Uterus (tissue), 4 donors: ENCODE results near the gene ALS2CL. TPM values are rescaled to one million over a fixed set of nuclear protein-coding genes. Genes with fewer than 3 reads are reported as not detected.

Experiments used
- DNase-seq, 2 donors: peaks; one replicate each; pipeline ENCODE4 v3.0.0-alpha.2; 2019 to 2020
- H3K27ac ChIP-seq, 2 donors: fragments of 200-600 bp; sonication (generic); 1 replicate in 1 of 2; 2 replicates in 1 of 2; pipeline ENCODE4 v1.5.1; 2016 to 2018
- H3K27me3 ChIP-seq, 2 donors: fragments of 200-600 bp; sonication (generic); one replicate each; pipeline ENCODE4 v1.5.1; 2018 to 2019; ENCODE audit warnings: control low read depth in 1 of 2
- H3K36me3 ChIP-seq, 2 donors: fragments of 200-600 bp; sonication (generic); one replicate each; pipeline ENCODE4 v1.5.1; 2019; ENCODE audit warnings: control low read depth in 1 of 2
- H3K4me1 ChIP-seq, 2 donors: fragments of 200-600 bp; sonication (generic); one replicate each; pipeline ENCODE4 v1.5.1; 2018 to 2019; ENCODE audit warnings: control low read depth in 1 of 2
- H3K4me3 ChIP-seq, 2 donors: fragments of 200-600 bp; sonication (generic); 1 replicate in 1 of 2; 2 replicates in 1 of 2; pipeline ENCODE4 v1.5.1; 2018 to 2019; ENCODE audit warnings: mild to moderate bottlenecking in 1 of 2
- H3K9me3 ChIP-seq, 2 donors: fragments of 200-600 bp; sonication (generic); one replicate each; pipeline ENCODE4 v1.5.1; 2019; ENCODE audit warnings: control low read depth in 1 of 2
- POLR2A ChIP-seq, 2 donors: fragments of 450-650 bp; IDR thresholded peaks; one replicate each; pipeline ENCODE4 v1.6.1; 2016; ENCODE audit warnings: antibody characterized with exemption in 2 of 2, mild to moderate bottlenecking in 1 of 2, moderate library complexity in 1 of 2
- intact Hi-C: fragments of 100-400 bp; cut with DNase I; formaldehyde crosslinking; loops from one replicate; pipeline ENCODE4 v1.15.1; 2023; ENCODE audit warnings: low total_unique reads
- small RNA-seq: library from RNA; depleted of rRNA; stranded (forward); fragments of <200 nt; gene quantifications from one replicate; pipeline ENCODE3, GENCODE V24; 2016
- total RNA-seq, 4 donors: library from RNA; depleted of rRNA in 3 of 4; stranded (reverse); fragments of >200 nt in 3 of 4; gene quantifications; one replicate each; pipeline versions ENCODE4 v1.1.0 to v1.2.4, GENCODE V29; 2014 to 2023
- TF ChIP-seq, protein P1 (sequence below), 4 experiments: fragments of 200-600 bp in 2 of 4; fragments of 450-650 bp in 2 of 4; sonication (generic) in 2 of 4; IDR thresholded peaks; one replicate each; pipeline ENCODE4 v1.5.1; 2016 to 2019; ENCODE audit warnings: antibody characterized with exemption in 4 of 4, mild to moderate bottlenecking in 2 of 4, moderate library complexity in 1 of 4
- donor health status: DM: yes; HTN: yes; CAD: no.

Gene ALS2CL
- total RNA-seq, 4 donors from 2014 or later = 15.7 to 75.3 (median 31.5) TPM

DNA sequence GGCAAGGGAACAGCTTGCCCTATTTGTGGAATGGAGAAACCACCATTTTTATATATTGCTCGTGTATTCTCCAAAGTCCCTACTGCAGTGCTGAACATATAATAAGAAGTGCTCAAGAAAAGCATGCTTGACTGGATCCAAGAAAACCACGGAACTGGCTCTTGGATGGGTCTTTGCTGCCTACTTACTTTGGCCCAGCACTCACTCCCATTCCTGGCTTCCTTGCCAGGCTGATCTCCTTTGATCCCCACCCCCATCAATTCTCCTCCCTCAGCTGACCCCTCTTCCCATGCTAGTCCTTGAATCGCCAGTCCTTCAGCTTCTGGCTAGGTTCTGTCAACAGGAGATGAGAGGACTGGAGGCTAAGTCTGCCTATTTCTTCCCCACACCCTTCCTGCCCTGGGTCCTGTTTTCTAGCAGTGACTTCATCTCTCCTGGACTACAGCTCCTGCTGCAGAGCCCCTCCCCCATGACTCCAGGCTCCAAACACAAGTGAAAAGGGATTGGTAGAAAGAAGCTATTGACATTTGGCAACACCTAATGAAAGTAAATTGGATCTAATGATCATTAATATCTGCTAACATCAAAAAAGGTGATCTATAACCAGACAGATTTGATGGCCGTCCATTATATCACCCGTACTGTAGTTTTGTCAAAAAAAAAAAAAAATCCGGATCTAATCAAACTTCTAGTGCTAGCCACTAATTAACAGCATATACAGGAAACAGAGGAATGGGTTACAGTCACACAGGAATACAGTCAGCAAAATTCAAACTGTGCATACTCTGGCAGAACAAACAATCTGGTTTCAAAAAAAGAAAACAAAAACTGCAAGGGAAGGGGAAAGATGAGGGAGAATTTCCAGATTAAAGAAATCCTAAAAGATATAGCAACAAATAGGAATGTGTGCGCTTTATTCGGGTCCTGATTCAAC is 73.4 kb downstream of the ALS2CL start:
- intact Hi-C loops = no loop called here
- Histone ChIP-seq H3K27me3 (peaks cover 0 to 3% of the 10 kb centered on the region in 2 donors), H3K4me3 (no peak overlapping the region), H3K9me3 (no peaks in the 10 kb centered on the region), H3K4me1 (no peaks in the 10 kb centered on the region), H3K27ac (no peak overlapping the region), H3K36me3 (no peaks in the 10 kb centered on the region)
- TF ChIP-seq POLR2A (IDR thresholded peaks at IDR 0.05) = no peak
- TF ChIP-seq, protein P1, sequence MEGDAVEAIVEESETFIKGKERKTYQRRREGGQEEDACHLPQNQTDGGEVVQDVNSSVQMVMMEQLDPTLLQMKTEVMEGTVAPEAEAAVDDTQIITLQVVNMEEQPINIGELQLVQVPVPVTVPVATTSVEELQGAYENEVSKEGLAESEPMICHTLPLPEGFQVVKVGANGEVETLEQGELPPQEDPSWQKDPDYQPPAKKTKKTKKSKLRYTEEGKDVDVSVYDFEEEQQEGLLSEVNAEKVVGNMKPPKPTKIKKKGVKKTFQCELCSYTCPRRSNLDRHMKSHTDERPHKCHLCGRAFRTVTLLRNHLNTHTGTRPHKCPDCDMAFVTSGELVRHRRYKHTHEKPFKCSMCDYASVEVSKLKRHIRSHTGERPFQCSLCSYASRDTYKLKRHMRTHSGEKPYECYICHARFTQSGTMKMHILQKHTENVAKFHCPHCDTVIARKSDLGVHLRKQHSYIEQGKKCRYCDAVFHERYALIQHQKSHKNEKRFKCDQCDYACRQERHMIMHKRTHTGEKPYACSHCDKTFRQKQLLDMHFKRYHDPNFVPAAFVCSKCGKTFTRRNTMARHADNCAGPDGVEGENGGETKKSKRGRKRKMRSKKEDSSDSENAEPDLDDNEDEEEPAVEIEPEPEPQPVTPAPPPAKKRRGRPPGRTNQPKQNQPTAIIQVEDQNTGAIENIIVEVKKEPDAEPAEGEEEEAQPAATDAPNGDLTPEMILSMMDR (IDR thresholded peaks at IDR 0.05) = no peak
- no peak for DNase-seq

Small RNA genes within 50 kb of the gene (small RNA-seq; reads per million reads assigned to genes)
- gene RF00591 = not detected

Other genes with a start within 250 kb of the ALS2CL start
- gene LTF, start 228.8 kb downstream of the ALS2CL start, total RNA-seq = 1 to 10 TPM in 3 of 4 donors, under 1 TPM in 1; 0.59 to 9.0 (median 2.8) TPM
- gene RTP3, start 195.7 kb downstream of the ALS2CL start, total RNA-seq = not detected
- 10 to 100 TPM in 1 of 4 donors, 1 to 10 TPM in 3; 1.0 to 10.7 (median 5.9) TPM for gene LRRC2, start 127.4 kb downstream of the ALS2CL start, total RNA-seq
- not detected for gene FAM240A, start 81.2 kb downstream of the ALS2CL start, total RNA-seq
- 1 to 10 TPM in 2 of 4 donors, under 1 TPM in 1, not detected in 1; 0.41 to 2.1 (median 1.6) TPM for gene TMIE, start 7.7 kb upstream of the ALS2CL start, total RNA-seq
- under 1 TPM in 2 of 4 donors, not detected in 2; 0.21 to 0.55 TPM for gene PRSS50, start 24.2 kb upstream of the ALS2CL start, total RNA-seq
- 1 to 10 TPM in 3 of 4 donors, not detected in 1; 4.9 to 9.6 (median 6.0) TPM for gene MYL3, start 169.8 kb upstream of the ALS2CL start, total RNA-seq
- 10 to 100 TPM in 3 of 4 donors, under 1 TPM in 1; 0.51 to 29.9 (median 18.9) TPM for gene PTH1R, start 184.0 kb upstream of the ALS2CL start, total RNA-seq